Measurements from ENCODE around the gene KLK12. TPM values are rescaled to one million over a fixed set of nuclear protein-coding genes. Genes with fewer than 3 reads are reported as not detected.

Gene KLK12
- not detected for polyA plus RNA-seq (2013, experiment 1 of 2)
- not detected for polyA plus RNA-seq (2013, experiment 2 of 2)

GRCh38 chr19:51034704-51035103, at the start of gene KLK12:
Gene KLK12, minus strand, starts transcription at chr19:51035002. Its CDS starts 381 bp downstream, at chr19:51034621.
- Histone ChIP-seq H2BK12ac (ENCODE audit: low read length in 2 of 2) (no peak within 1 kb of the TSS), H2BK5ac (ENCODE audit: low read depth, low read length, poor library complexity, severe bottlenecking) (no peak within 1 kb of the TSS), H3K9ac (ENCODE audit: low read length) (no peak within 1 kb of the TSS), H2BK15ac (ENCODE audit: low read depth, poor library complexity, severe bottlenecking) (no peak within 1 kb of the TSS), H3K4ac (ENCODE audit: low read depth in 1 of 2, low read length in 2 of 2) (no peak within 1 kb of the TSS), H3K18ac (ENCODE audit: low read depth in 1 of 2, low read length in 2 of 2) (no peak within 1 kb of the TSS), H3K4me1 (ENCODE audit: control insufficient read depth, insufficient read depth, low read depth, low read length) (no peaks in the 10 kb centered on the region), H4K91ac (ENCODE audit: low read length) (no peak within 1 kb of the TSS), H3K27ac (ENCODE audit: low read length, poor library complexity, severe bottlenecking) (no peak within 1 kb of the TSS), H3K79me1 (replicated peaks; ENCODE audit: low read length, poor library complexity, severe bottlenecking) (no peaks in the 10 kb centered on the region), H2BK120ac (ENCODE audit: low read depth, low read length) (no peak within 1 kb of the TSS), H3K14ac (ENCODE audit: low read length in 2 of 2) (no peak within 1 kb of the TSS), H2AFZ (ENCODE audit: low read depth, low read length) (no peak within 1 kb of the TSS), H4K8ac (ENCODE audit: low read length) (no peak within 1 kb of the TSS), H3K4me2 (ENCODE audit: low read length, poor library complexity, severe bottlenecking) (no peak within 1 kb of the TSS), H3K9me3 (ENCODE audit: control insufficient read depth, low read length) (no peaks in the 10 kb centered on the region), H3K4me3 (ENCODE audit: insufficient read depth in 1 of 2, low read depth in 1 of 2, low read length in 2 of 2) (no peak within 1 kb of the TSS), H3K23ac (ENCODE audit: low read length in 2 of 2) (no peak within 1 kb of the TSS), H2AK5ac (ENCODE audit: low read length, severe bottlenecking) (no peak within 1 kb of the TSS), H3K27me3 (ENCODE audit: control insufficient read depth in 1 of 2, insufficient read depth in 1 of 2, low read length in 2 of 2) (peaks cover 0 to 14% of the 10 kb centered on the region in 2 experiments), H3K36me3 (ENCODE audit: control insufficient read depth in 1 of 2, insufficient read depth in 2 of 2, low read depth in 1 of 2, low read length in 2 of 2) (no peaks in the 10 kb centered on the region)
- WGBS = 59% methylated on average over 8 of the region's 11 CpGs
- DNase-seq = no peak

GRCh38 chr19:51084505-51084904, 49.7 kb upstream of the KLK12 start:
- H3K79me1 ChIP-seq (replicated peaks; ENCODE audit: low read length, poor library complexity, severe bottlenecking) = no peaks in the 10 kb centered on the region
- no peak overlapping the region for H2BK12ac ChIP-seq (ENCODE audit: low read length in 2 of 2)
- H2AK5ac ChIP-seq (ENCODE audit: low read length, severe bottlenecking) = no peak overlapping the region
- H2BK120ac ChIP-seq (ENCODE audit: low read depth, low read length) = no peak overlapping the region
- no peaks in the 10 kb centered on the region for H3K4me1 ChIP-seq (ENCODE audit: control insufficient read depth, insufficient read depth, low read depth, low read length)
- H3K4me3 ChIP-seq (ENCODE audit: insufficient read depth in 1 of 2, low read depth in 1 of 2, low read length in 2 of 2) = no peak overlapping the region
- peaks cover 0 to 30% of the 10 kb centered on the region in 2 experiments for H3K27me3 ChIP-seq (ENCODE audit: control insufficient read depth in 1 of 2, insufficient read depth in 1 of 2, low read length in 2 of 2)
- H2AFZ ChIP-seq (ENCODE audit: low read depth, low read length) = no peak overlapping the region
- no peak overlapping the region for H3K18ac ChIP-seq (ENCODE audit: low read depth in 1 of 2, low read length in 2 of 2)
- H4K8ac ChIP-seq (ENCODE audit: low read length) = no peak overlapping the region
- H3K27ac ChIP-seq (ENCODE audit: low read length, poor library complexity, severe bottlenecking) = no peak overlapping the region
- no peaks in the 10 kb centered on the region for H3K9me3 ChIP-seq (ENCODE audit: control insufficient read depth, low read length)
- H3K4me2 ChIP-seq (ENCODE audit: low read length, poor library complexity, severe bottlenecking) = no peak overlapping the region
- no peak overlapping the region for H2BK5ac ChIP-seq (ENCODE audit: low read depth, low read length, poor library complexity, severe bottlenecking)
- no peak for DNase-seq
- H3K14ac ChIP-seq (ENCODE audit: low read length in 2 of 2) = no peak overlapping the region
- 78% methylated on average over 6 of the region's 7 CpGs for WGBS
- H3K9ac ChIP-seq (ENCODE audit: low read length) = no peak overlapping the region
- no peak overlapping the region for H3K4ac ChIP-seq (ENCODE audit: low read depth in 1 of 2, low read length in 2 of 2)
- H2BK15ac ChIP-seq (ENCODE audit: low read depth, poor library complexity, severe bottlenecking) = peak overlapping the region; percentile 12
- no peaks in the 10 kb centered on the region for H3K36me3 ChIP-seq (ENCODE audit: control insufficient read depth in 1 of 2, insufficient read depth in 2 of 2, low read depth in 1 of 2, low read length in 2 of 2)
- H4K91ac ChIP-seq (ENCODE audit: low read length) = no peak overlapping the region
- H3K23ac ChIP-seq (ENCODE audit: low read length in 2 of 2) = no peak overlapping the region

GRCh38 chr19:51083783-51084182, 49.0 kb upstream of the KLK12 start:
- no peak overlapping the region for H3K4me2 ChIP-seq (ENCODE audit: low read length, poor library complexity, severe bottlenecking)
- H3K27ac ChIP-seq (ENCODE audit: low read length, poor library complexity, severe bottlenecking) = no peak overlapping the region
- no peak overlapping the region for H3K18ac ChIP-seq (ENCODE audit: low read depth in 1 of 2, low read length in 2 of 2)
- no peak overlapping the region for H3K9ac ChIP-seq (ENCODE audit: low read length)
- H3K14ac ChIP-seq (ENCODE audit: low read length in 2 of 2) = no peak overlapping the region
- H3K36me3 ChIP-seq (ENCODE audit: control insufficient read depth in 1 of 2, insufficient read depth in 2 of 2, low read depth in 1 of 2, low read length in 2 of 2) = no peaks in the 10 kb centered on the region
- no peak for DNase-seq
- H2BK5ac ChIP-seq (ENCODE audit: low read depth, low read length, poor library complexity, severe bottlenecking) = no peak overlapping the region
- H3K9me3 ChIP-seq (ENCODE audit: control insufficient read depth, low read length) = no peaks in the 10 kb centered on the region
- H3K4me1 ChIP-seq (ENCODE audit: control insufficient read depth, insufficient read depth, low read depth, low read length) = no peaks in the 10 kb centered on the region
- no peak overlapping the region for H3K4ac ChIP-seq (ENCODE audit: low read depth in 1 of 2, low read length in 2 of 2)
- H2AFZ ChIP-seq (ENCODE audit: low read depth, low read length) = no peak overlapping the region
- H2AK5ac ChIP-seq (ENCODE audit: low read length, severe bottlenecking) = no peak overlapping the region
- H3K4me3 ChIP-seq (ENCODE audit: insufficient read depth in 1 of 2, low read depth in 1 of 2, low read length in 2 of 2) = no peak overlapping the region
- H2BK15ac ChIP-seq (ENCODE audit: low read depth, poor library complexity, severe bottlenecking) = no peak overlapping the region
- no peak overlapping the region for H3K23ac ChIP-seq (ENCODE audit: low read length in 2 of 2)
- no peaks in the 10 kb centered on the region for H3K79me1 ChIP-seq (replicated peaks; ENCODE audit: low read length, poor library complexity, severe bottlenecking)
- peaks cover 0 to 30% of the 10 kb centered on the region in 2 experiments for H3K27me3 ChIP-seq (ENCODE audit: control insufficient read depth in 1 of 2, insufficient read depth in 1 of 2, low read length in 2 of 2)
- 73% methylated on average over 11 of the region's 14 CpGs for WGBS
- no peak overlapping the region for H2BK12ac ChIP-seq (ENCODE audit: low read length in 2 of 2)
- no peak overlapping the region for H2BK120ac ChIP-seq (ENCODE audit: low read depth, low read length)
- no peak overlapping the region for H4K91ac ChIP-seq (ENCODE audit: low read length)
- H4K8ac ChIP-seq (ENCODE audit: low read length) = no peak overlapping the region

GRCh38 chr19:51083181-51083580, 48.4 kb upstream of the KLK12 start:
- H3K14ac ChIP-seq (ENCODE audit: low read length in 2 of 2) = no peak overlapping the region
- no peak overlapping the region for H3K4me3 ChIP-seq (ENCODE audit: insufficient read depth in 1 of 2, low read depth in 1 of 2, low read length in 2 of 2)
- H3K79me1 ChIP-seq (replicated peaks; ENCODE audit: low read length, poor library complexity, severe bottlenecking) = no peaks in the 10 kb centered on the region
- DNase-seq = no peak
- H4K8ac ChIP-seq (ENCODE audit: low read length) = no peak overlapping the region
- H3K9me3 ChIP-seq (ENCODE audit: control insufficient read depth, low read length) = no peaks in the 10 kb centered on the region
- H3K4ac ChIP-seq (ENCODE audit: low read depth in 1 of 2, low read length in 2 of 2) = no peak overlapping the region
- no peak overlapping the region for H2AFZ ChIP-seq (ENCODE audit: low read depth, low read length)
- H3K9ac ChIP-seq (ENCODE audit: low read length) = no peak overlapping the region
- no peak overlapping the region for H3K18ac ChIP-seq (ENCODE audit: low read depth in 1 of 2, low read length in 2 of 2)
- no peak overlapping the region for H3K23ac ChIP-seq (ENCODE audit: low read length in 2 of 2)
- no peak overlapping the region for H2BK120ac ChIP-seq (ENCODE audit: low read depth, low read length)
- peaks cover 0 to 30% of the 10 kb centered on the region in 2 experiments for H3K27me3 ChIP-seq (ENCODE audit: control insufficient read depth in 1 of 2, insufficient read depth in 1 of 2, low read length in 2 of 2)
- H3K4me2 ChIP-seq (ENCODE audit: low read length, poor library complexity, severe bottlenecking) = no peak overlapping the region
- H2BK15ac ChIP-seq (ENCODE audit: low read depth, poor library complexity, severe bottlenecking) = no peak overlapping the region
- H2BK5ac ChIP-seq (ENCODE audit: low read depth, low read length, poor library complexity, severe bottlenecking) = no peak overlapping the region
- no peaks in the 10 kb centered on the region for H3K36me3 ChIP-seq (ENCODE audit: control insufficient read depth in 1 of 2, insufficient read depth in 2 of 2, low read depth in 1 of 2, low read length in 2 of 2)
- WGBS = 40% methylated on average over 4 of the region's 4 CpGs
- H3K4me1 ChIP-seq (ENCODE audit: control insufficient read depth, insufficient read depth, low read depth, low read length) = no peaks in the 10 kb centered on the region
- no peak overlapping the region for H2AK5ac ChIP-seq (ENCODE audit: low read length, severe bottlenecking)
- H3K27ac ChIP-seq (ENCODE audit: low read length, poor library complexity, severe bottlenecking) = no peak overlapping the region
- no peak overlapping the region for H2BK12ac ChIP-seq (ENCODE audit: low read length in 2 of 2)
- no peak overlapping the region for H4K91ac ChIP-seq (ENCODE audit: low read length)

Measured in mesenchymal stem cell (in vitro differentiated cells and primary cell).